ENCODE measurements around the gene HECTD1.
"Not testable (repeated sequence)": the region's sequence is repeated elsewhere in the genome, so short reads cannot be mapped to it uniquely, and the experiment has no call there.

HECTD1 gene

GRCh38 chr14:31093884-31094839 is 113.4 kb downstream of the HECTD1 start:
- CTCF ChIA-PET; POLR2A ChIA-PET; H3K27ac ChIP-seq (ENCODE audit: extremely low read depth, low read depth, low read length); H3K4me3 ChIP-seq (ENCODE audit: low read depth, low read length); H3K9me3 ChIP-seq (ENCODE audit: control insufficient read depth, insufficient read depth, low read depth, low read length): not testable (repeated sequence)
- TF ChIP-seq, protein P1, sequence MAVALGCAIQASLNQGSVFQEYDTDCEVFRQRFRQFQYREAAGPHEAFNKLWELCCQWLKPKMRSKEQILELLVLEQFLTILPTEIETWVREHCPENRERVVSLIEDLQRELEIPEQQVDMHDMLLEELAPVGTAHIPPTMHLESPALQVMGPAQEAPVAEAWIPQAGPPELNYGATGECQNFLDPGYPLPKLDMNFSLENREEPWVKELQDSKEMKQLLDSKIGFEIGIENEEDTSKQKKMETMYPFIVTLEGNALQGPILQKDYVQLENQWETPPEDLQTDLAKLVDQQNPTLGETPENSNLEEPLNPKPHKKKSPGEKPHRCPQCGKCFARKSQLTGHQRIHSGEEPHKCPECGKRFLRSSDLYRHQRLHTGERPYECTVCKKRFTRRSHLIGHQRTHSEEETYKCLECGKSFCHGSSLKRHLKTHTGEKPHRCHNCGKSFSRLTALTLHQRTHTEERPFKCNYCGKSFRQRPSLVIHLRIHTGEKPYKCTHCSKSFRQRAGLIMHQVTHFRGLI (tag by site-specific recombination; IDR thresholded peaks at IDR 0.05), result peak; percentile 88
- Histone ChIP-seq H3K4me1 (ENCODE audit: control insufficient read depth, insufficient read depth, low read length) (peaks cover 16% of the 10 kb centered on the region), H3K36me3 (ENCODE audit: control insufficient read depth in 2 of 2, insufficient read depth in 1 of 2, low read length in 2 of 2) (peaks cover 6 to 23% of the 10 kb centered on the region in 2 experiments)

- Histone ChIP-seq H3K36me3 (ENCODE audit: control insufficient read depth in 2 of 2, insufficient read depth in 1 of 2, low read length in 2 of 2) (peaks cover 4 to 5% of the 10 kb centered on the region in 2 experiments), H3K4me1 (ENCODE audit: control insufficient read depth, insufficient read depth, low read length) (peaks cover 16% of the 10 kb centered on the region), H3K4me3 (ENCODE audit: low read depth, low read length) (no peak overlapping the region), H3K27ac (ENCODE audit: extremely low read depth, low read depth, low read length) (no peak overlapping the region), H3K9me3 (ENCODE audit: control insufficient read depth, insufficient read depth, low read depth, low read length) (no peaks in the 10 kb centered on the region)
- TF ChIP-seq REPIN1 (tag by site-specific recombination; IDR thresholded peaks at IDR 0.05; ENCODE audit: low read depth) (no peak), GLIS1 (tag by site-specific recombination; IDR thresholded peaks at IDR 0.05) (no peak), BCL11A (tag by site-specific recombination; IDR thresholded peaks at IDR 0.05; ENCODE audit: low read depth) (no peak), ZSCAN30 (tag by site-specific recombination; IDR thresholded peaks at IDR 0.05) (no peak), KLF16 (tag by site-specific recombination; IDR thresholded peaks at IDR 0.05) (no peak), ZNF548 (tag by site-specific recombination; IDR thresholded peaks at IDR 0.05) (no peak), ZBTB7A (tag by site-specific recombination; IDR thresholded peaks at IDR 0.05; ENCODE audit: low read depth) (no peak), ZNF175 (tag by site-specific recombination; IDR thresholded peaks at IDR 0.05) (no peak), ZNF184 (tag by site-specific recombination; IDR thresholded peaks at IDR 0.05) (no peak), ZNF514 (tag by site-specific recombination; IDR thresholded peaks at IDR 0.05) (no peak), ZNF121 (tag by site-specific recombination; IDR thresholded peaks at IDR 0.05) (no peak), PRDM10 (tag by site-specific recombination; IDR thresholded peaks at IDR 0.05) (no peak), ZNF837 (tag by site-specific recombination; IDR thresholded peaks at IDR 0.05) (no peak), ZNF114 (tag by site-specific recombination; IDR thresholded peaks at IDR 0.05) (no peak), ZNF155 (tag by site-specific recombination; IDR thresholded peaks at IDR 0.05) (no peak), ZNF157 (tag by site-specific recombination; IDR thresholded peaks at IDR 0.05) (no peak), SETDB1 (IDR thresholded peaks at IDR 0.05; ENCODE audit: insufficient read length, low read length) (no peak), ZNF600 (tag by site-specific recombination; IDR thresholded peaks at IDR 0.05) (no peak)
- TF ChIP-seq, protein P1 (tag by site-specific recombination; IDR thresholded peaks at IDR 0.05), result no peak
- TF ChIP-seq, protein P2, sequence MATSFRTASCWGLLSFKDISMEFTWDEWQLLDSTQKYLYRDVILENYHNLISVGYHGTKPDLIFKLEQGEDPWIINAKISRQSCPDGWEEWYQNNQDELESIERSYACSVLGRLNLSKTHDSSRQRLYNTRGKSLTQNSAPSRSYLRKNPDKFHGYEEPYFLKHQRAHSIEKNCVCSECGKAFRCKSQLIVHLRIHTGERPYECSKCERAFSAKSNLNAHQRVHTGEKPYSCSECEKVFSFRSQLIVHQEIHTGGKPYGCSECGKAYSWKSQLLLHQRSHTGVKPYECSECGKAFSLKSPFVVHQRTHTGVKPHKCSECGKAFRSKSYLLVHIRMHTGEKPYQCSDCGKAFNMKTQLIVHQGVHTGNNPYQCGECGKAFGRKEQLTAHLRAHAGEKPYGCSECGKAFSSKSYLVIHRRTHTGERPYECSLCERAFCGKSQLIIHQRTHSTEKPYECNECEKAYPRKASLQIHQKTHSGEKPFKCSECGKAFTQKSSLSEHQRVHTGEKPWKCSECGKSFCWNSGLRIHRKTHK (tag by site-specific recombination; IDR thresholded peaks at IDR 0.05), result no peak
- ChIA-PET CTCF (no interaction called here), POLR2A (no interaction called here)
Measured at GRCh38 chr14:31092160-31092708, 115.4 kb downstream of the HECTD1 start.
